Activated CD4-positive, alpha-beta T cell treated with anti-CD3 and anti-CD28 coated beads, Interleukin-2, amount 50 U/mL, for 1 hour (primary cell): ENCODE measurements around the gene HIVEP3.

Experiments used
- DNase-seq: peaks from one replicate; pipeline ENCODE4 v3.0.0-alpha.2; 2020

HIVEP3 gene

GRCh38 chr1:41607808-41608207 lies 310.9 kb downstream of the HIVEP3 start:
- no peak for DNase-seq

GRCh38 chr1:41599912-41600311 lies 318.8 kb downstream of the HIVEP3 start:
- DNase-seq, result no peak

- DNase-seq, result no peak
These were observed 320.4 kb downstream of the HIVEP3 start for GRCh38 chr1:41598325-41598724.

- no peak for DNase-seq
These were observed 326.1 kb downstream of the HIVEP3 start for GRCh38 chr1:41592451-41593125.

- DNase-seq, result no peak
These were observed 326.8 kb downstream of the HIVEP3 start for GRCh38 chr1:41591891-41592290.

- no peak for DNase-seq
These were observed 328.4 kb downstream of the HIVEP3 start for GRCh38 chr1:41590331-41590730.

GRCh38 chr1:41589395-41589794 lies 329.3 kb downstream of the HIVEP3 start:
- no peak for DNase-seq

- DNase-seq, result no peak
These were observed 330.3 kb downstream of the HIVEP3 start for GRCh38 chr1:41588334-41588875.

- DNase-seq, result no peak
These were observed 330.9 kb downstream of the HIVEP3 start for GRCh38 chr1:41587791-41588190.

GRCh38 chr1:41586230-41586629 lies 332.5 kb downstream of the HIVEP3 start:
- no peak for DNase-seq

GRCh38 chr1:41583658-41584547 lies 334.8 kb downstream of the HIVEP3 start:
- DNase-seq, result no peak

- no peak for DNase-seq
These were observed 335.7 kb downstream of the HIVEP3 start for GRCh38 chr1:41582851-41583657.

GRCh38 chr1:41582351-41582750 lies 336.4 kb downstream of the HIVEP3 start:
- no peak for DNase-seq

GRCh38 chr1:41582004-41582325 lies 336.8 kb downstream of the HIVEP3 start:
- DNase-seq, result no peak

GRCh38 chr1:41581216-41582003 lies 337.3 kb downstream of the HIVEP3 start:
- no peak for DNase-seq

- DNase-seq, result no peak
These were observed 338.1 kb downstream of the HIVEP3 start for GRCh38 chr1:41580520-41581172.

- DNase-seq, result no peak
These were observed 338.7 kb downstream of the HIVEP3 start for GRCh38 chr1:41580021-41580420.

GRCh38 chr1:41578712-41579335 lies 339.9 kb downstream of the HIVEP3 start:
- DNase-seq, result no peak

- DNase-seq, result no peak
These were observed 342.1 kb downstream of the HIVEP3 start for GRCh38 chr1:41576620-41577019.

- DNase-seq, result no peak
These were observed 342.5 kb downstream of the HIVEP3 start for GRCh38 chr1:41576206-41576605.

- no peak for DNase-seq
These were observed 343.9 kb downstream of the HIVEP3 start for GRCh38 chr1:41574842-41575241.
